ENCODE data around the gene RALGAPA1.

GRCh38 chr14:35730871-35731270 lies 78.2 kb downstream of the RALGAPA1 start:
- no peak for TF ChIP-seq CTCF (IDR thresholded peaks at IDR 0.05)
- TF ChIP-seq POLR2A (IDR thresholded peaks at IDR 0.05): no peak
